ENCODE data around the gene SLC38A8.

SLC38A8 gene

DNA sequence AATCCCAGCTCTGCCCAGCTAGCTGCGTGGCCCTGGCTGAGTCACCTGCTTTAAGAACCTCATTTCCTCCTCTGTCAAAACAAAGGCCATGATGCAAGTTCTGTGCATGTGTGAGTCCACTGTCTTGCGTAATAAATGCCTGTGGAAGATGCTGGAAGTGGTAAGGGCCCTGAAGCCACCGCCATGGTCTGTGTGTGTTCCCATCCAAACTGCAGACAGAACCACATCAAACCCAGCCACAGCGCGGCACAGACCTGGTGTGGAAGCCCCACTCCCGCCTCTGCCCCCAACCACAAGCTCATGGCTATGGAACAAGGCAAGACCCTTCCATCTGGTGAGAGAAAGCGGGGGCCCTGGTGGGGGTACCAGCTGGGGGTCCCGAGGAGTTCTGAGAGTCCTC lies 48.5 kb downstream of the SLC38A8 start:
- DNase-seq = no peak

DNA sequence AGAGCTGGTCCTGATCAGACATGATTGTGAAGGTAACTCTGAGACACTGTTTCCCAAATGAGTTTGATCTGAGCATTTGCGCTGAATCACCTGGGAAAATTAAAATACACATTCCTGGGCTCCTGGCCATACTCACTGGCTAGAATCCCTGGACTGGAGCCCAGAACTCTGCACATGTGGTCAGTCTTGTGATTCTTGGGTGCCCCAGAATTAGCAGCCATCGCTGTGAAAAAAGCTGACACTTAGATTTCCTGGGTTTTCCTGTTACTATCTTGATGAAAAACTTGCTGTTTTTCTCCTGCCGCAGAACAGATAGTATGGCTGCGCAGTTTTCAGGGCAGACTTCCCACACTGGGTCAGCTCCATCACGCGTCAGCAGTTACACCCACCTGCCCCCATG lies 50.0 kb downstream of the SLC38A8 start:
- DNase-seq = no peak

DNA sequence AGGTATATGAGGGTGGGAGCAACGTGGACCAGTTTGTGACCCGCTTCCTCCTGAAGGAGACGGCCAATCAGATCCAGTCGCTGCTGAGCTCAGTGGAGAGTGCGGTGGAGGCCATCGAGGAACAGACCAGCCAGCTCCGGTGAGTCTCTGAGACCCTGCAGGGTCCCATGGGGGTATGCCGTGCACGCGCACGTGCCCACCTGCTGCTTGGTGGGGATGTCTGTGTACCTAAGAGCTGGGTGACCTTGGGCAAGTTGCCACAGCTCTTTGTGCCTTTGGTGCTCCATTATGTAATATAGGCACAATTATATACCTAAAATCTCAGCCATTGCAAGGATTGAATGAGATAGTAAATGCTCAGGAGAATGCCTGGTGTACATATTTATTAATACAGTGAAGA lies 52.1 kb downstream of the SLC38A8 start:
- no peak for DNase-seq

DNA sequence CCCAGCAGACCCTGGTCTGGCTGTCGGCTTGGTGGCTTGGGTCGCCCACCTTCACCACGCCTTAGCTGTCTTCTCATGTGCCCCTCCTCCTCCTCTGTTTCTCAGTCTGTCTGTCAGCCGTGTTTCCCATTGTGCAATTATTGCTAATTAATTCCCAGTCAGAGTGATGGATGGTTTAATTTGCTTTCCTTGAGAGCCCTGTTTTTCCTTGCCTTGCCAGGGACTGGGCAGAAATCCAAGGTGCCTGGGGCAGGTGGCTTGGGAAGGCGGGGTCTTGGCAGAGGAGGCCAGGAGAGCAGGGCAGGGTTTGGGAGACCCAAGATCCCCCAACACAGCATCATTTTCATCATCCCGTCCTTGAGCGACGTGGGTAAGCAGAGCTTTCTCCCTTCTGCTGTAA lies 53.3 kb downstream of the SLC38A8 start:
- DNase-seq = no peak

DNA sequence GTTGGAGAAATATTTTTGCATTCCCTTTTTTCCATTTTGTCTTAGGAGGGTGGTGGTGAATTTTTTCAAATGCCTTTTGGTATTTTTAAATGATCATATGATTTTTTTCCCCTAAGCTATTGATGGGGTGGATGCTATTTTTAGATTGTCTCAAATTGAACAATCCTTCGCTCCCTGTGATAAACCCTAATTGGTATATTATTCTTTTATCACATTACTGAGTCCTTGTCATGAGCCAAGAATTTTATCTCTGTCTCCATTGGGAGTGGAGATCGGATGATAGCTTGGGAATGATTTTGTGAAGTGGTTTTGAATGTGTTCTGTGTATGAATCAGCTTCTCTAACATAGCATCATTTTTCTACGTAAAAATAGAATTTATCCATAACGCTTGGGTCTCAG lies 59.1 kb downstream of the SLC38A8 start:
- DNase-seq = no peak

DNA sequence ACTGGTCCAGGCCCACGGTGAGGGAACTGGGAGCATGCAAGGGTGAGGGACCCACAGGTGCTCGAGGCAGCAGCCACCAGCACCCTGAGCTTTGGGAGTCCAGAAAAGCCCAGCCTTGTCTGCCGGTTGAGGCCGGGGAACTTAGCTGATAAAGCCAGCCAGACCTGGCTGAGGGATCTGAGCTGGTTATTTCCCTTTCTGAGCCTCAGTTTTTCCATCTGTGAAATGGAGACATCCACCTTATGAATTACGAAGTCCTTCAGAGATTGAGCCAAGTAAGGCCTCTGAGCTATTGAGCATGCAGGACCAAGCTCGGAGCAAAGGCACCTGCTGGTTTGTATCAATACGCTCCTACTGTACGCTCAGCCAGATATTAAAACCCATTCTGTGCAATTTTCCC lies 60.8 kb downstream of the SLC38A8 start:
- DNase-seq = no peak

DNA sequence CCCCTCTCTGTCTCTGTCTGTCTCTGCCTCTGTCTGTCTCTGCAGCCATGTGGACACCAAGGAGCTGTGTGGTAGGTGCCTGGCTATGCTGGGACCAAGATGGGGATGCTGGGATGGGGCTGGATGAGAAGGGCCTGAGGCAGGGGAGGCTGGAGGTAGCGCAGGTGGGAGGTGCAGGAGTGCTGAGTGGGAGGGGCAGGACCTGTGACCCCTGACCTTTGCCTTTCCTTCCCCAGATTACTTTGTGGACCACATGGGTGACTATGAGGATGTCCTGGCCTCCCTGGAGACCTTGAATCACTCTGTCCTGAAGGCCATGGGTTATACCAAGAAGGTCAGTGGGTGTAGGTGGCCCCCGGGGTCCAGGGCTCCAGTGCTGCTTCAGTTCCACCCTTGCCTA lies 61.8 kb downstream of the SLC38A8 start:
- DNase-seq = no peak

DNA sequence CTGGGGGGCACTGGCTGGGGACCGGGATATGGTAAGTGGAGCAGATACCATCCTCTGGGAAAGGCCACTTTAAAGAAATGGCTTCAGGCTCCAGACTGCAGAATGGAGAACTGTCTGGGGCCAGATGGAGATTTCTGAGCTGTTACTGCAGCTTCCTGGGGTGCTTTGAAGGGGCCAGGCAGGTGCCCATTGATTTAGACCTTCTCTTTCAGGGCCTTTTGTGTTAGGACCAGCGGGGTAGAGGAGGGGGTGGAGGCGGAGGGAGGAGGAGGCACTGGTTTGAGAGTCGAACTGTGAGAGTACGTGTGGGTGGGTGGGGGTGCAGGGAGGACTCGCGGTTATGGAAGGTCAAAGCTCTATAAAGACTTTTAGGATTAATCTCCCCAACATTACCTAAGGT lies 63.2 kb downstream of the SLC38A8 start:
- no peak for DNase-seq

DNA sequence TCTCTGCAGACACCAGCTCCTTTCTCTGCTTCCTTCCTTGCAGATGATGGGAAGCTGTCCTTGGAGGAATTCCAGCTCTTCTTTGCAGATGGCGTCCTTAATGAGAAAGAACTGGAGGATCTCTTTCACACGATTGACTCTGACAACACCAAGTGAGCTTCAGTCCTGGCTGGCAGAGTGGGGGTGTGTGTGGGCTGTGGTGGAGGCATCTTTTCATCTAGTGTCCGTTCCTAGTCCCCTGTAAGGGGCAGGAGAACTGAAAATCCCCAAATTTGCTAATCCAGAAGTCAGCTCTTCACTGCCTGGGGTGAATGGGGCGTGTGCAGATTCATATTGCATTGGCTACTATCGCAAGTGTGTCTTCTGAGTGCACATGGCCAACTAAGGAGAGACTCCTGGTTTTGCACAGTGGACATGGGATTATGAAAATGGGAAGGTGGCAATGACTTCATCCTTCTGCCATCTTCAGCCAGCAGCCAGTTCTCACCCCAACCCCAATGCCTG lies 64.1 kb downstream of the SLC38A8 start:
- DNase-seq = no peak

DNA sequence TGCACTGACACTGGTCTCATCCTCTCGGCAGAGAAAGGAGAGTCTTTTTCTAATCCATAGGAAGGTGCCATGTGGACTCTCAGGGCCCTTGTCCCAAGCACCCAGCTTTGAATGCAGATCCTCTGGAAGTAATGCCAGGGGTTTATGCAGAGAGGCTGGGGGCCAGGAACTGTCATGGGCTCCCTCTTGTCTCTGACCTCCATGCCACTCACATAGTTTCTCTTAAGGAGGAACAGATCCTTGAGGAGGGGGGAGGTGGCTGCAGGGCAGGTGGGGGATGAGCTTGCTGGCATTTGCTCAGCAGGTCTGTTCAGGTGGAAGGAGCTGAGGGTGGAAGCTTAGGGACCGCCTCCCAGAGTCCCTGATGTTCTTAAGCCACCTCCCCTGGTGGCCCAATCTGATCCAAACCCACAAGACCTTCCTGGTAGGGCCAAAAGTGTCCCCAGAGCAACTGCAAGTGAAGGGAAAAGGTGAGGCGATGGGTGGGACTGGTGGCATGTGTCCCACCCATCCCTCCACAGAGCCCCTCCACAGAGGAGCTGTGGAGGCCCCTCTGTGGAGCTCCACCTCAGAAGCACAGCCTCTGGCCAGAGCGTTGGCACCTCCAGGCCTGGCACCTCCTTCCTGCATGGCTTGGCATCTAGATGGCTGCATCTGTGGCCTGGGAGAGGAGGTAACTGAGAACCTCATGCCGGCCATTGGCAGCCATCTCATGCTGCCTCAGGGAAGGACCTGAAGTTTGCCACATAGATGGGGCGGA lies 65.4 kb downstream of the SLC38A8 start:
- DNase-seq = no peak

DNA sequence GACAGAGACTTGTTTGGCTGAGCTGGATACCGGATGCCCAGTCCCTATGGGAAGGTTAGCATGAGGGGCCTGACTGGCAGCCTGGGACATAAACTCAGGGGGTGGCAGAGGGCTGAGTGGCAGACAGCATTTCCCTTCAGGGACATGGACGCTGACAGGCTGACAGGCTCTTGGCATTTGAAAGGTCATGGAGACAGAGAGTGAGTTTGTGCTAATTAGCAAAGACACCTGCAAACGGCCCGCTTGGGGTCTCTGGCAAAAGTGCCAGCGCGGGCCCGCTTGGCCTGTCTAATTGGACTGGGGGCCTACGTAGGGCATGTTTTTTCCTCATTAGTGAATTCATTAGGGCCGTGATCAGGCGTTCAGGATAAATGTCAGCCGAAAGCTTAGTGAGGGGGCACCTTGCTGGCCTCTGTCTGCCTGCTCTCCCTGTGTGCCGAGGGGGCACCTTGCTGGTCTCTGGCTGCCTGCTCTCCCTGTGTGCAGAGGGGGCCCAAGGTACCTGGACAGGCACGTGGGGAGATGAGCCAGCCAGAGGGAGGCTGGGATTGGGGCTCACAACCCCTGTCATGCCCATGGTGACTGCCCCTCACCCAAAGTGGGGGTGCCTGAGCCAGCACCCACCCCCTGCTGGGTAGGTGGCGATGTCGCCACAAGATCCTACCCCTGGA lies 66.9 kb downstream of the SLC38A8 start:
- DNase-seq = no peak

DNA sequence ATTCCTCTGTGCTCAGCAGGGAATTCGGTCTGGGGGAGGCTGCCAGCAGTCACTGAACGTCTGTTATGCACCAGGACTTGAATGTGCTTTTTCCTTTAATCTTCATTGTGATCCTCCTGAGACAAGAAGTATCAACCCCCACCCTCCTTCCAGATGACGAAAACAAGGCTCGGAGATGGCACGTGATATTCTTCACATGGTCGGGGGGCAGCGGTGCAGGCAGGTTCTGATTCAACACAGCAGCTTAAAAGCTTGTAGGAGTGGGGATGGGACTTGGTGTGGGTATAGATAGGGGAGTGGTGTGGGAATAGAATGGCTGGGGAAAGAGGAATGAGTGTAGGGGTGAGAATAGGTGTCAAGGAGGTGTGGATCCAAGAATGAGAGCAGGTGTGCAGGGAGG lies 68.1 kb downstream of the SLC38A8 start:
- DNase-seq = no peak

DNA sequence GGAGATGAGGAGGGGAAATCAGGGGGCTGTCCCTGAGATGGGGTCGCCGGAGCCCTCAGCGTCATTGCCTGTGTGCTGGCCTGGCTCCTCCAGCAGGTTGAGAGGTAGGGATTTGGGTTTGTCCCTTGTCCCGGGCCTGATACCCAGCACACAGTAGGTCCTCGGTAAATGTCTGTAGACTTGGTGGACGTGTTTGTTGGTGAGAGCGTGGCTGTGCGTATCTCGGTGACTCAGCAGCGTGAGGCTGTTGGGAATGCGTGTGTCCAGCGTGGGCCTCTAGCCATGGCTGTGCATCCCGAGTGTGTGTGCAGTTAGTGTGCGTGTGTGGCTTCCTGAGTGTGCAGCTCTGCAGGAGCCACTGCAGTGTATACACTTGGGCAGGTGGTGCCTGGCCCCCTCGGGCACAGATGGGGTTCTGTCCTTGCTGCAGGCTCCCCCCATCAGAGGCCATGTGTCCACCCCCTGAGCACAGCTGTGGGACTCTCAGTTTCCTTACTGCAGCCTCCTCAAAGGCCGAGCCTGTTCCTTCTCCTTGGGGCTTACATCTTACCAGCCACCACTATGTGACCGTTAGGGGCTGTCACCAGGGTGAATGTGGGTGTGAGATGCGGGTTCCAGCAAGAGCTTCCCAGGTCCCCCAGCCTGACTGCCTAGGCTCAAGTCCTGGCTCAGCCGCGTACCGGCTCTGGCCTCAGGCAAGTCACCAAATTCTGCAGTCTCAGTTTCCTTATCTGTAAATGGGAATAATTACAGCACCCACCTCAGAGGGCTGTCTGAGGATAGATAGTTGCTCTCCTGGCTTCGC lies 68.8 kb downstream of the SLC38A8 start:
- no peak for DNase-seq

DNA sequence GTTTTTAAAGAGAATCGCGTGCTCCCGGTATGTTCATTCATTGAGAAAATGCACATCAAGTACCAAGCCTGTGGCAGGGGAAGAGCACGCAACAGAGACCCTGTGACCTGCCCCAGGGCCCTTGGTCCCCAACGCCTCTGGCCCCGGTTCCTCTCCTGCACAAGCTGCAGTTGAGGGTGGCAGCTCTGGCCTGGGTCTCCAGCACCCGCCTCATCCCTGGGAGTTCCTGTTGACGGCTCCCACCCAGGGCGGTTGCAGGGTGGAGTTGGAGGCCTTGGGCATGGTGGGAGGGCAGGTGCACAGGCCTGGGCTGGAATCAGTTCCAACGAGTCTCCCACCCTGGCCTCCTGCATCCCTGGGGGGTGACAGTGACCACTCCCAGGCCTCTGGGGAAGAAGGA lies 69.5 kb downstream of the SLC38A8 start:
- no peak for DNase-seq

DNA sequence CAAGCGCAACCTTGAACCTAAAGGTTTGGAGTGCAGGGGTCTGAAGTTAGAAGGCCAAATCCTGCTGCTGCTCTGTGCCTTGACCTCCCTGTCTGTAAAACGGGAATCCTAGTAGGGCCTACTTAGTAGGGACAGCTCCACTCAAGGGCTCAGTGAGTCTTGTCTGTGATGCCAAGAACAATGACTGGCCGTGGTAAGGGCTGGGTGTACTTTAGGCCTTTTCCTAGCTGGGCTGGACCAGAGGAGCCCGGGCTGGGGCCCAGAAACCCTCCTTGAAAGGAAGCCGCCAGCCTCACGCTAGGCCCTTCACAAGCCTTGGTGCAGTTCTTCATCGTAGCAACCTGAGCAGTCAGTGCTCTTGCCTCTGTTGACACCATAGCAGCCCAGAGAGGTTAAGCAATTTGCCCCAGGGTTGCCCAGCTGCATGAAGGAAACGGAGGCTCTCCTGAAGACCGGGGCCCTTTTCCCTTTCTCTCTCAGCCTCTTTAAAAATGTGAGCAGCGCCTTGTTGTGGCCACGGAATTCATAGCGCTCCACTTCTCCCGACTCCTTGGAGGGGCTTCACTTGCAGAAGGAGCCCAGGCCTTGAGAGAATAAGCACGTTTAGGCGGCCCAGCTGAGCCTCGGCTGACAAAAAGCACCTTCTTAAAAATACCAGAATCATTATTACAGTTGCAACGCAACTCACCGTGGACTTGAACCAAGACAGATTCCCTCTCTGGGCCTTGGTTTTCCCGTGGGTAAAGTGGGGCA lies 70.2 kb downstream of the SLC38A8 start:
- DNase-seq = no peak

DNA sequence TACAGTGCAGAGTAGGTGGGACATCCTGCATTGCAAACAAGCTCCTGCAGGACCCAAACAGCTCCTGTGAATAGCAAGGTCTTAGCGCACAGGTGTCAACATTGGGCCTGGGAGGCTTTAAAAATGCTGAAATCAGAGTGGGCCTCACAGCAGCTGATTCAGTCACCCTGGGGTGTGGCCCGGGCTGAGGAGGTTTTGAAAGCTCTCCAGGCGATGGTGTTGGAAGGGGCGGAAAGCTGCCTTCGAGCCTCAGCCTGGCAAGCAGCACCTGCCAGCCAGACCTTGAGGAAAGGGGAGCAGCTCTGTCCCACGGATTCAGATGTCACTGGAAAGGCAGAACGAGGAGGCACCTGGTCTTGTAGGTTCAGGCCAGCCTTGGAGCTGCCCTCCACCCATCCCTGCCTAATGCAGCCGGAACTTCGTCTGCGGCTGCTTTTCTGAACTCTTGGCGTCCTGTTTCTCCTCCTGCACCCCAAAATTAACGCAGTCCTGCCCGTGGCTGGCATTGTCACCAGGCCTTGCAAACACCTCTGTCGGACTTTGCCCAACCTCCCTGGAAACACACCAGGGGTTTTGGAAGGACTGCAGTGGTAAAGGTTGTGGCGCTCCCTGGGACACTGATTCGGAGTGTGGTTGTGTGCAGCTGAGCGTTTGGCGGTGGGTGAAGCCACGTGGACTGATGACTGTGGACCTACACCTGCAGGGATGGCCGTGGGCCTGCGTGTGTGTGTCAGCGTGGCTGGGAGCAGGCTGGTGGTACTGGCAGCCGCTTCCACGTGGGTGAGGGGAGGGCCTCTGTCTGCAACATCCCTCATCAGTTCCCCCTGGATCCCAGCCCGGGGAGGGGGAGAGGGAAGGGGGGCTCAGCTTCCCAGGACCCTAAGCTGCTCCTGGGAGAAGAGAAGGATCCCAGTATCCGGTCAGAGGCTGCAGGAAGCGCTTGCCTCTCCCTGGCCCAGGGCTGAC lies 71.1 kb downstream of the SLC38A8 start:
- no peak for DNase-seq

DNA sequence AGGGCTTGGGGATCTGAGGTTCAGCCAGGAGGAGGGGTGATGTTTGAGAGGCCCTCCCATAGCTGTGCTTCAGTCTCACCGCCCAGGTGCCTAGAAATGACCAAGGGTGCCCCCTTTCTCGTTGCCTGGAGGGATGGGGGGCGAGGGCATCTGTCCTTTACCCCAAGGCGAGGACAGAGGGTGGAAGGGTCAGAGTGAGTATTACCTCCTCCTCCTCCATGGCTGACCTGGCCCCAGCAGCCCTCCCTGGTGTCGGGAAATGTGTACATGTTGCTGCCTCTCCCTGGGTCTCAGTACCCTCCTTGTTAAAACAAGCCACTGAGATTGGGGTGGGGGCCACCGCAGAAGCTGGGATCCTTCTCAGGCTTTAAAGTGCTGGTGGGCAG lies 72.2 kb downstream of the SLC38A8 start:
- no peak for DNase-seq

DNA sequence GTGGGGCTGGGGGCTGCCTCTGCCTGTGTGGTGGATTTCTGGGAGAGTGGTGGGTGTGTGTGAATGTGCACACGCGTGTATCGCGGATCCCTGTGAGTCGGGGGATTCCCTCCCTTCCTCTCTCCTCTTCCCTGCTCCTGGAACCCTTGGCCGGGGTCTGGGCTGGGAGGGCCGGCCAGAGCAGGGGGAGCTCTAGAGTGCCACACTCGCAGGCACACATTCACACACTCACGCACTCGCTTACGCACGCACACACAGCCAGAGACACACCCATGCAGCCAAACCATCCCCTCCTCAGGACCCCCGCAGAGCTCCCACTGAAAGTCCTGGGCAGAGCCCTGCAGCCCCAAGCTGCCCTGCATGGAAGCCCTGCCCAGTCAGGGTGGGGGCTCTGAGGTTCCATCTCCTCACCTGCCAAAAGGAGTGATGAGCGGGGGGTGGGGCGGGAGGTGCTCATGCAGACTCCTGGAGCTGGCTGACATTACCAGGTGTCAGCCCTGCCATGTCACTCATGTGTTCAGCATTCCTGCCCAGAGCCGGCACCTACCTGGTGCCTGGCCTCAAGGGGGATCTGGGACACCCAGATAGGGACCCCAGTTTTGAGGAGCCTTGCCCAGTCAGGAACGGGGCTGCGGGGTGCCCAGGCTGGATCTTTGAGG lies 72.7 kb downstream of the SLC38A8 start:
- no peak for DNase-seq

DNA sequence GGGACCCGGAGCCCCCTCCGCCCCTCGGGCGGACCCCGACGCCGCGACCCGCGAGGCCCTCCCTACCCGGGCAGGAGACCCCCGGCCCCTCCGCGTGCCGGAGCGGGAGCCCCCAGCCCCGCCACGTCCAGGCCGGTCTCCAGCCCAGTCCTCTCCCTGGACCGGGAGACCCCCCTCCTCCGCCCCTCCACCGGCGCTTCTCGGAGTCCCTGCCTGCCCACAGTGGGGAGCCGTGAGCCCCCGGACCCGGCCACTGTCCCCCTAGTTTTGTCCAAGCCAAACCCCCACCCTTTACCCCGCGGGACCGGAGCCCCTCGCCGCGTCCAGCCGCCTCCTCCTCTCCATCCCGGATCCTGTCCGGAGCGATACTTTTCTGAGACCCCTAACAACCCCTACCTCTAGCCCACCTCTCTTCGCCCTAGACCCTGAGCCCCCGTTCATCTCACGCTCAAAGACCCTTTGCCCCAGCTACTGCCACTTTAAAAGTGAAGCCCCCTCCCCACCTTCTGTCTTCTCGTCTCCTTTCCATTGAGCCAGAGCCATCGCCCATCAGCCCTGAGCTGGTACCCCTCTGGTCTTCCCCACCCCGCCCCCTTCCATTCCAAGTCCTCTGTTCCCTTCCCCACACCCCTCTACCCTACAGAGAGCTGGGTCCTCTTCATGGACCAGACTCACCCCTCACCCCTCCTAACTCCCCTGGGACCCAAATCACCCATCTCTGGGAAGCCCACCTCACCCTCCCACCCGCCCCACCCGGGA lies 73.5 kb downstream of the SLC38A8 start:
- DNase-seq = no peak

DNA sequence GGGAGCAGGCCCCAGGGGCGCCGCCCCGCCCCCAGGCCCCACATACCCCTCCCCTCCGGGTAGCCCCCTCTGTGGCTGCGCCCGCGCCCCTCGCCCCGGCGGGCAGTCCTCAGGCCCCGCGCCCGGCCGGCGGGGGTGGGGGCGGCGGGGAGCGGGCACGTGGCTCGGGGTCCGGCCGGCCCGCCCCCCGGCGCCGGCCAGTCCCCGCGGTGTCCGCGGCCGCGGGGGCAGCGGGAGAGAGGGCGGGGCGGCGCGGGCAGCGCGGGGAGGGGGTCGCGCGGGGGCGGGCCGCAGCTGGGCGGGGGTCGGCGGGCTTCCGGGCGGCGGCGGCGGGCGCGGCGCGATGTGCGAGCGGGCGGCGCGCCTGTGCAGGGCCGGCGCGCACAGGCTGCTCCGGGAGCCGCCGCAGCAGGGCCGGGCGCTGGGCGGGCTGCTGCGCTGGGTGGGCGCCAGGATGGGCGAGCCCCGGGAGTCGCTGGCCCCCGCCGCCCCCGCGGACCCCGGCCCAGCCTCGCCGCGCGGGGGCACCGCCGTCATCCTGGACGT lies 74.2 kb downstream of the SLC38A8 start:
- DNase-seq = no peak

Measured in activated effector memory CD4-positive, alpha-beta T cell treated with Interleukin-2 at 50 U/mL for 16 hours (primary cell).